ENCODE results near the gene B9D1.

Gene B9D1

GRCh38 chr17:19329839-19330238 is 32.7 kb downstream of the B9D1 start:
- Histone ChIP-seq H3K4me3 (ENCODE audit: low read depth, low read length) (no peak overlapping the region), H3K36me3 (no peaks in the 10 kb centered on the region), H3K27ac (no peak overlapping the region), H3K9me3 (ENCODE audit: severe bottlenecking) (peaks cover 6% of the 10 kb centered on the region), H3K27me3 (ENCODE audit: insufficient read depth, low read depth, severe bottlenecking) (no peaks in the 10 kb centered on the region)
- DNase-seq = no peak
- TF ChIP-seq CTCF (IDR thresholded peaks at IDR 0.05; ENCODE audit: low read depth, low read length) = no peak

GRCh38 chr17:19329136-19329535 is 33.4 kb downstream of the B9D1 start:
- Histone ChIP-seq H3K27me3 (ENCODE audit: insufficient read depth, low read depth, severe bottlenecking) (no peaks in the 10 kb centered on the region), H3K27ac (no peak overlapping the region), H3K9me3 (ENCODE audit: severe bottlenecking) (peaks cover 6% of the 10 kb centered on the region), H3K4me3 (ENCODE audit: low read depth, low read length) (no peak overlapping the region), H3K36me3 (no peaks in the 10 kb centered on the region)
- DNase-seq = no peak
- TF ChIP-seq CTCF (IDR thresholded peaks at IDR 0.05; ENCODE audit: low read depth, low read length) = no peak

GRCh38 chr17:19328441-19329061 is 34.0 kb downstream of the B9D1 start:
- DNase-seq = no peak
- H3K4me3 ChIP-seq (ENCODE audit: low read depth, low read length) = no peak overlapping the region
- no peaks in the 10 kb centered on the region for H3K36me3 ChIP-seq
- H3K27ac ChIP-seq = no peak overlapping the region
- peaks cover 6% of the 10 kb centered on the region for H3K9me3 ChIP-seq (ENCODE audit: severe bottlenecking)
- H3K27me3 ChIP-seq (ENCODE audit: insufficient read depth, low read depth, severe bottlenecking) = no peaks in the 10 kb centered on the region
- no peak for TF ChIP-seq CTCF (IDR thresholded peaks at IDR 0.05; ENCODE audit: low read depth, low read length)

- no peaks in the 10 kb centered on the region for H3K36me3 ChIP-seq
- H3K4me3 ChIP-seq (ENCODE audit: low read depth, low read length) = no peak overlapping the region
- no peak for DNase-seq
- no peaks in the 10 kb centered on the region for H3K27me3 ChIP-seq (ENCODE audit: insufficient read depth, low read depth, severe bottlenecking)
- TF ChIP-seq CTCF (IDR thresholded peaks at IDR 0.05; ENCODE audit: low read depth, low read length) = no peak
- peaks cover 6% of the 10 kb centered on the region for H3K9me3 ChIP-seq (ENCODE audit: severe bottlenecking)
- H3K27ac ChIP-seq = no peak overlapping the region
These were observed 35.3 kb downstream of the B9D1 start for GRCh38 chr17:19327031-19327783.

- Histone ChIP-seq H3K27ac (no peak overlapping the region), H3K9me3 (ENCODE audit: severe bottlenecking) (peaks cover 6% of the 10 kb centered on the region), H3K4me3 (ENCODE audit: low read depth, low read length) (no peak overlapping the region), H3K27me3 (ENCODE audit: insufficient read depth, low read depth, severe bottlenecking) (no peaks in the 10 kb centered on the region), H3K36me3 (no peaks in the 10 kb centered on the region)
- no peak for DNase-seq
- TF ChIP-seq CTCF (IDR thresholded peaks at IDR 0.05; ENCODE audit: low read depth, low read length) = no peak
These were observed 37.0 kb downstream of the B9D1 start for GRCh38 chr17:19325542-19325941.
